ENCODE measurements around the gene CDH15.

Gene CDH15

GRCh38 chr16:89199241-89200123 lies 27.9 kb downstream of the CDH15 start:
- DNase-seq (ENCODE audit: low read depth in 2 of 2) = no peak

GRCh38 chr16:89200124-89200849 lies 28.7 kb downstream of the CDH15 start, which contains the start of gene SLC22A31:
TSS of gene SLC22A31 (minus strand) at chr16:89200537. CDS start at chr16:89200501, 36 bp downstream.
- DNase-seq (ENCODE audit: low read depth in 2 of 2) = no peak

- DNase-seq (ENCODE audit: low read depth in 2 of 2) = no peak
Measured at GRCh38 chr16:89200850-89201411, 29.4 kb downstream of the CDH15 start.

DNA sequence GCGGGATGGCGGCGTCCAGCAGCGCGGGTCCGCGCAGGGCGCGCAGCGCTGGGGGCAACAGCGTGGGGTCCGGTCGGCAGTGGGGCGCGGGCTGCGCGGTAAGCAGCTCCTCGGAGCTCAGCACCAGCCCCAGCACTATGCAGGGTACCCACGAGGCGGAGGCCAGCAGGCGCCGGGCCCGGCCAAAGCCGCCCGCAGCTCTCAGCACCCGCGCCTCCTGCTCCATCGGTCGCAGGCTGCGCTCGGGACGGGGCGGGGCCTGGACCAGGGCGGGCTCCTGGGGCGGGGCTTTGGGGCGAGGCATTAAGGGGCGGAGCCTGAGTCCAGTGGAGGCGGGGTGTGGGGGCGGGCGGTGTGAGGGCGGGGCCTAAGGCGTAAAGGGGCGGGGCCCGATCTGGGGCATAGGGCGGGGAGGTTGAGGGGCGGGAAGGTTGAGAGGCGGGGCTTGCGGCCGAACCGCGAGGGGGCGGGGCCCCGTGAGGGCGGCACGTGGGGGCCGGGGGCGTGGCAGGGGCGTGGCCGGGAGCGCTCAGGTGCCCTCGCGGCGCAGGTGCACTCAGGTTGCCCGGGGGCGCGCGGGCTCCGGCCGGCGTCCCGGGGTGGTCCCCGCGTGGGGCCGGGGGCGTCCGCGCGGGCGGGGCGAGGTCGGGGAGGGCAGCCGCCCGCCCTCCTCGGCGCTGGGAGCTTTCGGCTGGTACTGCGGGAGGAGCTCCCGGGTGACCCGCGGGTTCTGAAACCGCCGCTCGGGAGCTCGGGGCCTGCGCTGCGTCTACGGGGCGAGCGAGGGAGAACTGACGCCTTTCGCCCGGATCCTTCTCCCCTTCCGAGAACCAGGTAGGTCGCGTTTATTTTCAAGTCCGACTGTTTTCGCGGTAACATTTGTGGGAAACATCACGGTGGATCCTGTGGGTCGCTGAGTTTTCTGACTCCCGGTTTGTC lies 30.2 kb downstream of the CDH15 start:
- DNase-seq (ENCODE audit: low read depth in 2 of 2) = no peak

GRCh38 chr16:89202422-89203215 lies 31.1 kb downstream of the CDH15 start:
- no peak for DNase-seq (ENCODE audit: low read depth in 2 of 2)

DNA sequence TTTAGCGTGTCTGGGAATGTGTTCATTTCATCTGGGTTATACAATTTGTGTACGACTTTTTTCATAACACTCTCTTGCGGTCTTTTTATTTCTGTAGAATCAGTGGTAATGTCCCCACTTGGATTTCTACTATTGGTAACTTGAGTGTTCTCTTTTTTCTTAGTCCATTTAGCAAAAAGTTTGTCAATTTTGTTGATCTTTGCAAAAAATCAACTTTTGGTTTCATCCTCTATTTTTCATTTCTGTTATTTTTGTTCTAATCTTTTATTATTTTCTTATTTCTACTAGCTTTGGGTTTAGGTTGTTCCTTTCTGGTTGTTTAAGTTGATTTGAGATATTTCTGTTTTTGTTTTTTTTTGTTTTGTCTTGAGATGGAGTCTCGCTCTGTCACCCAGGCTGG lies 36.4 kb downstream of the CDH15 start:
- no peak for DNase-seq (ENCODE audit: low read depth in 2 of 2)

DNA sequence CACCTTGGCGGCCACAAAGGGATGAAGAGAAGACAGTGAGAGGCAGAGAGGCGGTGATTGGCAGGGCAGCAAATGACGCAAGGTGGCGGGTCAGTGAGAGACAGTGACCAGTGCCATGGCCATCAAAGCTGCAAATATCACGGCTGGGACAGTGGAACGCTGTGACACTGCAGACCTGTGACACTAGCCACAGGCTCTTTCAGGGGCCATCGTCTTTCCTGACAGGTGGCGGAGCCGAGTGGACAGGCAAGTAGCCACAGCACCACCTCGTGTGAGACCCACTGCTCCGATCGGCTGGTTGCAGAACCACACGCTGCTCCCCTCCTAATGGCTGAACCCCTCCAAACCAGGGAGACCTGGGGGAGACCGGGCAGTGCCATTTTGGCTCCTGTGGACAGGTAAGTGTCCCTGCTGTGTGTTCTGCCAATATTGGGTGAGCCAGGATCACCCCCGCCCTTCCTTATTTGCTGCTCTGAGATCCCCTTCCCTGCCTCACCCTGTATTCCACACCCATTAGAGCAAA lies 38.0 kb downstream of the CDH15 start:
- no peak for DNase-seq (ENCODE audit: low read depth in 2 of 2)

DNA sequence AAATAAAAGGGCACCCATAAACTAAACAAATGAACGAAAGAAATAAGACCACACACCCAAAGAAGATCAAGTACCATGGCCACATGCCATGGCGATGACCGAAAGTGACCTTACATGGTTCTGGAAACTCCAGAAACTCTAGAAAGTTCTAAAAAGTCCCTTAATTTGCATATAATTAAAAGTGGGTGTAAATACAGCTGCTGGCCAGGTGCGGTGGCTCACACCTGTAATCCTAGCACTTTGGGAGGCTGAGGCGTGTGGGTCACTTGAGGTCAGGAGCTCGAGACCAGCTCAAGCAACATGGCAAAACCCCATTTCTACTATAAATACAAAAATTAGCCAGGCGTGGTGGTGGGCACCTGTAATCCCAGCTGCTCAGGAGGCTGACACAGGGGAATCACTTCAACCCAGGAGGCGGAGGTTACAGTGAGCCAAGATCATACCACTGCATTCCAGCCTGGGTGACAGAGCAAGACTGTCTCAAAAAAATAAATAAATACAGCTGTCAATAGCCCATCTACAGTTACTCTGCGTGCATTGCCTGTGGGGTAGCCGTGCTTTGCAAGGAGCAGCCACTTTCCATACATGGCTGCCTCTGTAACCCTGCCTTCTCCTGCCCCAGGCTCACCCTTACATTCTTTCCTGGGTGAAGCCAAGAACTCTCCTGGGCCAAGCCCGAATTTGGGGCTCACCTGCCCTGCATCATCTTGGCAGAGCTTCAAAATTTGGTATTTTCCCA lies 38.8 kb downstream of the CDH15 start:
- DNase-seq (ENCODE audit: low read depth in 2 of 2) = no peak

DNA sequence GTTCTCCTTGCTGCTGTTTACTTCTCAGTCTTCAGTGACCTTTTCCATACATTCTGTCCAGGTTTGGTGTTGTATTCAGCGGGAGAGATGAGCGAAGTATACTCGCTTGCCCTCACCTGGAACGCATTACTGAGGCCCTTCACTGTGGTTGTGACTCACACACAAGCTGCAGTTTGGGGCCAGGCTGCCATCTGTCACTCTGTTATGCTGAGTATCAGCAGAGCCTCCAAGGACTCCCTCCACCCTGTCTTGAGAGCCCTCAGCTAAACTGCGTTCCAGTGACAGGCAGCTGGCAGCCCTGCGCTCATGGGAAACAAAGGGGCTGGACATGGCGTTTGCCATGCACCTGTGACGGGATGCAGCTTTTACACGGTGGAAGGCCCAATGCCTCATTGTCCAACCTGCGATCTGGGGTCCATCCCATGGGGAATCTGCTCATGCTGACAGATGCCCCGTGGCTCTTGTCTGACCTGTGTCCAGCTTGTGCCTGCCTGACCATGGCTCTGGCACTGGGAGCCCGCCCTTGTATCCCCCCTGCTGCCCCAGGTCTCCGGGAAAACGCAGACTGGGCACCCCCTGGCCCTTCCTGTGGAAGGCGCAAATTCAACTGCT lies 39.5 kb downstream of the CDH15 start:
- no peak for DNase-seq (ENCODE audit: low read depth in 2 of 2)

DNA sequence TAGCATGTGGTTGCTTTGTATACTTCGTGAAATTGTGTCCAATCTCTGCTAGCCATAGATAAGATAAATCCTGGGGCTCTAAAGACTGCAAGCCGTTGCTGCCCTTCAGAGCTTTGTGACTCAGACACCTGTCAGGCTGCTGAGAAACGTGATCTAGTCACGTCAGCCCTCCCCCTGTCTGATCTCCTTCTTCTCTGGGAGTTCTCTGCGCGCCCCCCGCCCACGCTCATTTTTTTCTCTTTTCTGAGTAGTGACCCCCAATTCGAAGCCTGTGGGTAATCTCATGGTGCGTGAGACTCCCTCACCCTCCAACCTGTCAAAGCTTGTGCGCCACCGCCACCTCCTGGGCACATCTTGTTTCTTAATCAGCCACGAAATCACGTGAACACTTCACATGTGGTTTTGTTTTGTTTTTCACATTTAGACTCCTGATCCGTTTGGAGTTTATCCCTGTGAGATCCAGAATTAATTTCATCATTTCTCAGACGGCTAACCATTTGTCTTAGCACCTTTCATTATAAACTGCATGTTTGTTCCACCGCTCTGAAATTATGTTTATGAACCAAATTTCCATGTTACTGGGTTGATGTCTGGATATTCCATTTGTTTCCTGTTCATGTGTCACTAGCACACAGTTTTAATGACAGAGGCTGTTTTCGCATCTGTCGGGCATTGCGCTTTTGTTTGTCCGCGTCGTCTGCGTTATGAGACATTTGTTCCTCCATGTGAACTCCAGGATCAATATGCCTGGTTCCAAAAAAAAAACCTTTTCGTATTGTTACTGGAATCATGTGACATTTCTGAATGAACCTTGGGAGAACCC lies 45.0 kb downstream of the CDH15 start:
- peak; percentile 29 to 31 for DNase-seq (ENCODE audit: low read depth in 2 of 2)

- no peak for DNase-seq (ENCODE audit: low read depth in 2 of 2)
Measured at GRCh38 chr16:89217138-89217387, 45.5 kb downstream of the CDH15 start.

GRCh38 chr16:89217388-89218191 lies 46.0 kb downstream of the CDH15 start, which contains the start of gene ZNF778:
TSS of gene ZNF778 (plus strand) at chr16:89217703. CDS start at chr16:89221128, 3,425 bp downstream.
- DNase-seq (ENCODE audit: low read depth in 2 of 2) = peak in 1 of 2 experiments; percentile 37

- DNase-seq (ENCODE audit: low read depth in 2 of 2) = no peak
Measured at GRCh38 chr16:89219365-89219764, 47.8 kb downstream of the CDH15 start.

DNA sequence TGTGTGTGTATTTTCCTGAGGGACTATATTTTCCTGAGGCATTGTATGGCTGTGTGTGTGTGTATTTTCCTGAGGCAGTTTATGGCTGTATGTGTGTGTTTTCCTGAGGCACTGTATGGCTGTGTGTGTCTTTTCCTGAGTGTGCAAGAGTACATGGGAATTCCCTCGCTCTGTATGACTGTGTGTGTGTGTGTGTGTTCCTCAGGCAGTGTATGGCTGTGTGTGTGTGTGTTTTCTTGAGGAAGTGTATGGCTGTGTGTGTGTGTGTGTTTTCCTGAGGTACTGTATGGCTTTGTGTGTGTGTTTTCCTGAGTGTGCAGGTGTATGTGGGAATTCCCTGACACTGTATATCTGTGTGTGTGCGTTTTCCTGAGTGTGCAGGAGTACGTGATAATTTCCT lies 50.1 kb downstream of the CDH15 start:
- no peak for DNase-seq (ENCODE audit: low read depth in 2 of 2)

DNA sequence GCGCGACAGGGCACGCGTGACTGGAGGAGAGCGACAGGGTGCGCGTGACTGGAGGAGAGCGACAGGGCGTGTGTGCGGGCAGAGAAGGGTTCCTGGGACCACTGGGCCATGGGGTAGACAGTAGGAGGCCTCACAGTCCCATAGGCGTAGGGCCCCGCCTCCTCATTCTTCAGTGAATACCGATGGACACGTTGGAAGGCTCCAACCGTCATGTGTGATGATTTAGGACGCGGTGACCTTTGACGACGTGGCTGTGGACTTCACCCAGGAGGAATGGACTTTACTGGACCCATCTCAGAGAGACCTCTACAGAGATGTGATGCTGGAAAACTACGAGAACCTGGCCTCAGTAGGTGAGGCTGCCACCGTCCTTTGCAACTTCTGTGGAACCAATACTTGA lies 51.4 kb downstream of the CDH15 start:
- no peak for DNase-seq (ENCODE audit: low read depth in 2 of 2)

DNA sequence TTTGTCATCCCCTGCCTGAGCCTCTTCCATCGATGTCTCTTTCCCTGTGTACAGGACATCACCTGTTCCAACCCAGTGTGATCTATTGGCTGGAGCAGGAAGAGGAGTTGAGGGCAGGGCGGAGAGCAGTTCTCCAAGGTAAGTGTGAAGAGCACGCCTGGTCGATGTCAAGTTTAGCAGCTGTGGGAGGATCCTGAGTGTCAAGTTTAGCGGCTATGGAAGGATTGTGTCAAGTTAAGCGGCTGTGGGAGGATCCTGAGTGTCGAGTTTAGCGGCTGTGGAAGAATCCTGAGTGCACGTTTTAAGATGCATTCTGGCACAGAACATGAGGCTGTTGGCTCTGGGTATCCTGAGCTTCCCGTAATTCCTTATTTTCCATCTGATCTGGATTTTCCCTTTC lies 53.1 kb downstream of the CDH15 start:
- DNase-seq (ENCODE audit: low read depth in 2 of 2) = no peak

- no peak for DNase-seq (ENCODE audit: low read depth in 2 of 2)
Measured at GRCh38 chr16:89230255-89230654, 58.7 kb downstream of the CDH15 start.

- no peak for DNase-seq (ENCODE audit: low read depth in 2 of 2)
Measured at GRCh38 chr16:89232107-89232506, 60.6 kb downstream of the CDH15 start.

All from fibroblast of skin of left biceps (primary cell).